Measurements from ENCODE around the gene RIOK2. TPM values are rescaled to one million over a fixed set of nuclear protein-coding genes. Genes with fewer than 3 reads are reported as not detected.

RIOK2 gene
- 21.7 and 26.6 TPM in 2 replicates for total RNA-seq

GRCh38 chr5:97183100-97183929 lies at the start of gene RIOK2:
Gene RIOK2 (minus strand): TSS chr5:97183247. CDS start chr5:97183191, 56 bp downstream.

DNA sequence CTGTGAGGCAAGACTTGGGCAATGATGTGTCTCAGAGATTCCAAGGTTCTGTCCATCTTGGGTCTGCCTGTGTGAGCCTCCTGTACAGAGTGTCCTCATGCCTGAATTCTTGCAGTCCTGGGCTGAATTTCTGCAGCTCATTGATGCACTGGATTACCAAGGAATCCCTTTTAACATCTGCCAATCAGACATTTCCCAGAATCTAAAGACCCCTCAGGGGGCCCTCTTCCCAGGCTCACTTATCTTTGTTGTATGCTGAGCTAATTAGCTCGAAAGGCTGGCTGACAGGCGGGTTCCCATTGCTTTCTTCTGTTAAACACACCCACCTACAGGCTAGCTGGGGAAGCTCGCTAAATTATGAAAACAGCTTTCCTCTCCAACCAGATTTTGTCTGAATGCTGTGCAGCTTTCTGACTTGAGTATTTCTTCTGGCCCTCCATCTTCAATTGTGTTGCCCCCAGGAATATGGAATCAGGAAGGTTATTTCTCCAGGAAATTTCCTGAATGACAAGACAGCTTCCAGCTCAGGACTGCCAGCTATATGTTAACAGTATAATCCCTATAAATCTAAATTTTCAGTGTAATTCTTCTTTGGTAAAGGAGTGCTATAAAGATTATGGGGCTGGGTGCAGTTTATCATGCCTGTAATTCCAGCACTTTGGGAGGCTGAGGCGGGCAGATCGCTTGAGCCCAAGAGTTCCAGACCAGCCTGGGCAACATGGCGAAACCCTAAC lies 40.4 kb downstream of the RIOK2 start, which contains the start of gene LIX1:
TSS of gene LIX1 (minus strand) at position 91 of the 734 bp plus-strand sequence. CDS start at position 56, 35 bp downstream.

Other genes with a start within 250 kb of the RIOK2 start
- gene LNPEP, start 247.2 kb downstream of the RIOK2 start, total RNA-seq = 23.2 and 30.6 TPM in 2 replicates
- not detected in 2 replicates for gene LIX1, start 40.6 kb downstream of the RIOK2 start, total RNA-seq